Mucosa of rectum (tissue), 2 donors: ENCODE results near the gene USP17L22.
"Not testable (repeated sequence)": the region's sequence is repeated elsewhere in the genome, so short reads cannot be mapped to it uniquely, and the experiment has no call there.

Experiments used
- H3K27ac ChIP-seq, 2 donors: one replicate each; pipeline ENCODE4 v1.7.0; 2013; ENCODE audit warnings: inconsistent platforms in 2 of 2, low read depth in 2 of 2, low read length in 2 of 2
- H3K27me3 ChIP-seq, 2 donors: one replicate each; pipeline ENCODE4 v1.7.0; 2013; ENCODE audit warnings: low read length in 2 of 2; ENCODE audit not compliant: control insufficient read depth in 2 of 2, insufficient read depth in 2 of 2
- H3K36me3 ChIP-seq, 2 donors: one replicate each; pipeline ENCODE4 v1.7.0; 2013; ENCODE audit warnings: low read length in 2 of 2; ENCODE audit not compliant: control insufficient read depth in 2 of 2, insufficient read depth in 2 of 2
- H3K4me1 ChIP-seq, 2 donors: one replicate each; pipeline ENCODE4 v1.7.0; 2013; ENCODE audit warnings: low read length in 2 of 2, mild to moderate bottlenecking in 1 of 2; ENCODE audit not compliant: control insufficient read depth in 2 of 2, insufficient read depth in 2 of 2
- H3K4me3 ChIP-seq, 2 donors: one replicate each; pipeline ENCODE4 v1.7.0; 2013; ENCODE audit warnings: low read length in 2 of 2
- H3K9ac ChIP-seq, 2 donors: one replicate each; pipeline ENCODE4 v1.7.0; 2013; ENCODE audit warnings: low read length in 2 of 2, low read depth in 1 of 2, mild to moderate bottlenecking in 1 of 2
- H3K9me3 ChIP-seq, 2 donors: one replicate each; pipeline ENCODE4 v1.7.0; 2013; ENCODE audit warnings: low read length in 2 of 2; ENCODE audit not compliant: control insufficient read depth in 2 of 2
- donor health status: healthy.
- donor health status: Normal muscosa, but diverticular disease.

The USP17L22 gene

GRCh38 chr4:9262572-9262971, 4.8 kb upstream of the USP17L22 start, which contains the start of gene USP17L21:
Gene USP17L21 (plus strand): TSS chr4:9262872. CDS start chr4:9262872, 0 bp downstream.
- not testable (repeated sequence) for H3K4me1 ChIP-seq, H3K36me3 ChIP-seq, H3K27me3 ChIP-seq, H3K9me3 ChIP-seq, H3K27ac ChIP-seq, H3K4me3 ChIP-seq, H3K9ac ChIP-seq

GRCh38 chr4:9271719-9272118, 4.3 kb downstream of the USP17L22 start:
- H3K4me3 ChIP-seq, H3K9me3 ChIP-seq, H3K4me1 ChIP-seq, H3K9ac ChIP-seq, H3K27me3 ChIP-seq, H3K36me3 ChIP-seq, H3K27ac ChIP-seq: not testable (repeated sequence)
